22Rv1 (cell line): ENCODE data around the gene PRIMA1.

Experiments used
- H3K27ac ChIP-seq: fragments of 450-650 bp; 2 replicates; pipeline ENCODE4 v1.5.1; 2017
- CTCF ChIP-seq: fragments of 450-650 bp; IDR thresholded peaks from 2 replicates; pipeline ENCODE4 v1.5.1; 2017; ENCODE audit warnings: mild to moderate bottlenecking
- ZFX ChIP-seq: fragments of 450-650 bp; IDR thresholded peaks from 2 replicates; pipeline ENCODE4 v1.6.1; 2017; ENCODE audit warnings: antibody characterized with exemption, borderline replicate concordance

The PRIMA1 gene

GRCh38 chr14:93804654-93805053 lies 16.4 kb upstream of the PRIMA1 start:
- no peak overlapping the region for H3K27ac ChIP-seq
- no peak for TF ChIP-seq ZFX
- peak; percentile 52 for TF ChIP-seq CTCF

- H3K27ac ChIP-seq, result no peak overlapping the region
- TF ChIP-seq ZFX (no peak), CTCF (no peak)
Observed at GRCh38 chr14:93803408-93804318, 15.4 kb upstream of the PRIMA1 start.

- H3K27ac ChIP-seq, result no peak overlapping the region
- TF ChIP-seq ZFX, result no peak
- TF ChIP-seq CTCF, result no peak
Observed at GRCh38 chr14:93799989-93800921, 12.0 kb upstream of the PRIMA1 start.

GRCh38 chr14:93799617-93799988 lies 11.3 kb upstream of the PRIMA1 start:
- TF ChIP-seq CTCF, result no peak
- no peak overlapping the region for H3K27ac ChIP-seq

- TF ChIP-seq CTCF (no peak), ZFX (no peak)
- H3K27ac ChIP-seq, result no peak overlapping the region
Observed at GRCh38 chr14:93797536-93797935, 9.3 kb upstream of the PRIMA1 start.

- no peak overlapping the region for H3K27ac ChIP-seq
- TF ChIP-seq CTCF, result no peak
Observed at GRCh38 chr14:93797071-93797470, 8.8 kb upstream of the PRIMA1 start.

- TF ChIP-seq CTCF, result no peak
- no peak for TF ChIP-seq ZFX
- no peak overlapping the region for H3K27ac ChIP-seq
Observed at GRCh38 chr14:93794756-93795155, 6.5 kb upstream of the PRIMA1 start.
